Measurements from ENCODE around the gene COL26A1. TPM values are rescaled to one million over a fixed set of nuclear protein-coding genes. Genes with fewer than 3 reads are reported as not detected.

Gene COL26A1
- total RNA-seq, 1 donor from 2014 or later, result not detected

Other genes starting within 250 kb of the COL26A1 start
- gene SERPINE1, start 235.8 kb upstream of the COL26A1 start, total RNA-seq, result 130 TPM
- gene AP1S1, start 208.4 kb upstream of the COL26A1 start, total RNA-seq, result 30.4 TPM
- gene VGF, start 197.3 kb upstream of the COL26A1 start, total RNA-seq, result 0.22 TPM
- gene NAT16, start 182.6 kb upstream of the COL26A1 start, total RNA-seq, result not detected
- not detected for gene MOGAT3, start 161.8 kb upstream of the COL26A1 start, total RNA-seq
- 74.3 TPM for gene PLOD3, start 145.3 kb upstream of the COL26A1 start, total RNA-seq
- 74.8 TPM for gene ZNHIT1, start 144.7 kb upstream of the COL26A1 start, total RNA-seq
- gene CLDN15, start 125.1 kb upstream of the COL26A1 start, total RNA-seq, result 13.3 TPM
- gene FIS1, start 117.8 kb upstream of the COL26A1 start, total RNA-seq, result 219 TPM
- 12.0 TPM for gene IFT22, start 41.1 kb upstream of the COL26A1 start, total RNA-seq